HG02571 (cell line): Measurements from ENCODE around the gene FLT3LG.
A peak's percentile ranks its signal among the peaks of the same experiment; 100 is the strongest.

Experiments
- ATAC-seq: cut with Tn5 transposase; IDR thresholded peaks from one replicate; pipeline ENCODE4 v1.9.1; 2021; ENCODE audit warnings: mild to moderate bottlenecking, moderate library complexity; ENCODE audit not compliant: unreplicated experiment

Gene FLT3LG

GRCh38 chr19:49487277-49488045, 13.4 kb downstream of the FLT3LG start, which contains the start of gene RPL13A:
Gene RPL13A, plus strand, starts transcription at chr19:49487608. Its CDS starts 22 bp downstream, at chr19:49487630.
- peak; percentile 75 for ATAC-seq

DNA sequence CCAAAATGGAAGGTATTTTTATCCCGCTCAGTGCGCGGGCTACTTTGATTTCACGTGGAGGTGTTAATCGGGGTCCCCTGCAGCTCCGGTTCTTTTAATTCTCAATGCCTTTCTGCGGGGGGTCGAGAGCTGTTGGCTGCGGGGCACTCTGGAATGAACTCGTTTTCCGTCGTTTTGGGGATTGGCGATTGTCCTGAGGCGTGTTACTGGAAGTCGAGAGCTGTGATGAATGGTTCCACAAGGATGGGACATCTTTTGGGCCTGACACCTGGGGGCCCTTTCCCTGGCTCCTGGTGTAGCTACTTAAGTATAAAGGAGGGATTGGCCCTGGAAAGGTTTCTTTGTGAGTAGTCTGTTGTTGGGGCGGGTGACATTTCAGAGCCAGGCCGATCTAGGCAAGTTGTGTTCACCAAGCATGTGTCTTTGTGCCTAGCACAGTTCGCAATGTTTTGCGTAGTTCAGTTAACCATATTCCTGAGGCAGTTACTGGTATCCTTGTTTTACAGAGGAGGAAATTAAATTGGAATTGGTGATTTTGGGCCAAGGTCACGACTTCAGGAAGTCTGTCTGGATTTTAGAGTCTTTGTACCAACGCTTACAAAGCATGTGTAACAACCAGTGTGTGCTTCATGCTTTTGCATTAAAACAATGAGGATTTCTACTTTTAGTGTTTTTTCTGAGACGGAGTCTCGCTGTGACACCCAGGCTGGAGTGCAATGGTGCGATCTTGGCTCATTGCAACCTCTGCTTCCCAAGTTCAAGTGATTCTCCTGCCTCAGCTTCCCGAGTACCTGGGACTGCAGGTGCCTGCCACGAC, 14.2 kb downstream of the FLT3LG start:
- ATAC-seq = no peak

DNA sequence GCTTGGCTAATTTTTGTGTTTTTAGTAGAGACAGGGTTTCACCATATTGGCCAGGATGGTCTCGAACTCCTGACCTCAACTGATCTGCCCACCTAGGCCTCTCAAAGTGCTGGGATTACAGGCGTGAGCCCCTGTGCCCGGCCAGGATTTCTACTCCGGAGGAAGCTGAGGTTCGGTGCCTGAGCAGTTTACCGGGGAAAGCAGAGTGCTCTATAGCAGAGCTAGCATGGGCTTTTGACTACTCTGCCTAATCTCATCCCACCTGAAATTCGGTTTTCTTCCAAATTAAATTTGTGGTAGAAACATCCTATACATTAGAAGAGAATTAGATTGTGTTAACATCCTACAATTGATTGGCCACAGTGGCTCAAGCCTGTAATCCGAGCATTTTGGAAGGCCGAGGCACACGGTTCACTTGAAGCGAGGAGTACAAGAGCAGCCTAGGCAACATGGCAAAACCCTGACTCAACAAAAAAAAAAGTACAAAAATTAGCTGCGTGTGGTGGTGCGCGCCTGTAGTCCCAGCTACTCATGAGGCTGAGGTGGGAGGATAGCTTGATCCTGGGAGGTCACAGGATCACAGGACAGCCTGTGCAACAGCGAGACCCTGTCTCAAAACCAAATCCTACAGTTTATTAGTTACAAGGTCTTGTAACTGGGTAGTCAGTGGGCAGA, 15.0 kb downstream of the FLT3LG start:
- ATAC-seq = no peak

DNA sequence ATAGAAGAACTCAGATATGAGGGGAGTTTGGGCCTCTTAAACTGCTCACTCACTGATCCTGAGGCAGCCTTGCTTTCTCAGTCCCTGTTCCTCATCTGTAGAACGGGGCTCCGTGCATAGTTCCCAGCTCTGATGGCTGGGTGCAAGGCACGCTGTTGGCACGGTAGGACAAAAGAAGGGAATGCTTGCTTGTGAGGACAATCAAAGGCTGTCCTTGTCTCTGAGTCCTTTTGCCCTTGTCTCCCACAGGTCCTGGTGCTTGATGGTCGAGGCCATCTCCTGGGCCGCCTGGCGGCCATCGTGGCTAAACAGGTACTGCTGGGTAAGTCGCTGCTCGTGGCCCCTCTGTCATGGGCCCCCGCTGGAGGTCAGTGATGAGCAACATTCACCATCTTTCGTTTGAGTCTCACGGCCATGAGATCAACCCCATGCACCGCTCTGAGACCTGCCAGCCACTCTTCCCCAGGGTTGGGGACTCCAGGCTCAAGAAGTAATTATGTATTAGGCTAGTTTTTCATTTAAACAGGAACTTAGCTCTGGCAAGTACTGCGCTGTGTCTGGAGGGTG, 15.7 kb downstream of the FLT3LG start:
- no peak for ATAC-seq

GRCh38 chr19:49490287-49491029, 16.4 kb downstream of the FLT3LG start:
- ATAC-seq = no peak

DNA sequence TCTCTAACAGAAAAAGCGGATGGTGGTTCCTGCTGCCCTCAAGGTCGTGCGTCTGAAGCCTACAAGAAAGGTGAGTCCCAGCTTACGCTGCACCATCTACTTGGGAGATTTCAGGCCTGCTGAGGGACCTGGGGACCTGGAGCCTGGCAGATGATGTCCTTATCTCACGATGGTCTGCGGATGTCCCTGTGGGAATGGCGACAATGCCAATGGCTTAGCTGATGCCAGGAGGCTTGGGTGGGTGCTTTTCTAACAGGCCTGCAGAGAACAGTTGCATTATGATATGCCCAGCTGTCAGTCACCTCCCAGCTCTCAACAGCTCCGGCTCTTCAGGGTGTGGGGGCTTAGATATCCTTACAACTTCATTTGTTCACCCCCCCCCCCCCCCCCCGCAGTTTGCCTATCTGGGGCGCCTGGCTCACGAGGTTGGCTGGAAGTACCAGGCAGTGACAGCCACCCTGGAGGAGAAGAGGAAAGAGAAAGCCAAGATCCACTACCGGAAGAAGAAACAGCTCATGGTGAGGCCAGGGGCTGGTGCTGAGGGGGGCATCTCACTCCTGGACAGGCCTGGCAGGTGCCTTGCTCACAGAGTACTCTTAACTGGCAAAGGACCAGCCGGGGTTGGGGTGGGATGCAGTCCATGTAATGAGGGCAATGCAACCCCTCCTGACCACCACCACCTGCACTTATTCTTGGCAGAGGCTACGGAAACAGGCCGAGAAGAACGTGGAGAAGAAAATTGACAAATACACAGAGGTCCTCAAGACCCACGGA, 17.2 kb downstream of the FLT3LG start:
- ATAC-seq = no peak

GRCh38 chr19:49491804-49492572, 18.0 kb downstream of the FLT3LG start:
- no peak for ATAC-seq

GRCh38 chr19:49492573-49493405, 18.8 kb downstream of the FLT3LG start:
- no peak for ATAC-seq

- no peak for ATAC-seq
These were observed 22.6 kb downstream of the FLT3LG start for GRCh38 chr19:49496574-49497008.

DNA sequence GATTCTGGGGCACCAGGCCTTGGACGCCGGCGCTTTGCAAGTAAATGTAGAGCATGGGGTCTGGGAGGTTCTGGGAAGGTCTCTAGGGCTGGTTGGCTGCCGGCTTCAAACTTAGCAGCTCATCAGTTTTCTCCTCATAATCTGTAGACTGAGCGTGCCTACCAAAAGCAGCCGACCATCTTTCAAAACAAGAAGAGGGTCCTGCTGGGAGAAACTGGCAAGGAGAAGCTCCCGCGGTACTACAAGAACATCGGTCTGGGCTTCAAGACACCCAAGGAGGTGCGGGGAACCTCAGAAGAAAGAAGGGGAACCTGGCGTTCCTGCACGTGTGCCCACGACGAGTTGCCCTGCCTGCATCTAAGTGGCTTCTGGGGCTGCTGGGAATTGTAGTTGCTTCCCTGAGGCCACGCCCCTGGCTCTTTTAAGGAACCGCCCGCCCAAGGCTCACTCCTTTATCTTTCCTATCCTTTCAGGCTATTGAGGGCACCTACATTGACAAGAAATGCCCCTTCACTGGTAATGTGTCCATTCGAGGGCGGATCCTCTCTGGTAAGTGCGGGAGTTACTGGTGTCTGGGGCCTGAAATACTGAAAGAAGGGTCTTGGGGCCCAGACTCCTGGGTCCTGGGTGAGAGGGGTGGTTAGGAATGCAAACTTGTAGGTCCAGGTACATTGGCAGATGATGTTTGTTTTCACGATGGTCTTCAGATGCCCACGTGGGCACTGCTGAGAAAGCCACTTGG, 23.2 kb downstream of the FLT3LG start:
- ATAC-seq = no peak

- no peak for ATAC-seq
These were observed 23.7 kb downstream of the FLT3LG start for GRCh38 chr19:49497789-49498103.

GRCh38 chr19:49498475-49498874, 24.5 kb downstream of the FLT3LG start:
- ATAC-seq = no peak

DNA sequence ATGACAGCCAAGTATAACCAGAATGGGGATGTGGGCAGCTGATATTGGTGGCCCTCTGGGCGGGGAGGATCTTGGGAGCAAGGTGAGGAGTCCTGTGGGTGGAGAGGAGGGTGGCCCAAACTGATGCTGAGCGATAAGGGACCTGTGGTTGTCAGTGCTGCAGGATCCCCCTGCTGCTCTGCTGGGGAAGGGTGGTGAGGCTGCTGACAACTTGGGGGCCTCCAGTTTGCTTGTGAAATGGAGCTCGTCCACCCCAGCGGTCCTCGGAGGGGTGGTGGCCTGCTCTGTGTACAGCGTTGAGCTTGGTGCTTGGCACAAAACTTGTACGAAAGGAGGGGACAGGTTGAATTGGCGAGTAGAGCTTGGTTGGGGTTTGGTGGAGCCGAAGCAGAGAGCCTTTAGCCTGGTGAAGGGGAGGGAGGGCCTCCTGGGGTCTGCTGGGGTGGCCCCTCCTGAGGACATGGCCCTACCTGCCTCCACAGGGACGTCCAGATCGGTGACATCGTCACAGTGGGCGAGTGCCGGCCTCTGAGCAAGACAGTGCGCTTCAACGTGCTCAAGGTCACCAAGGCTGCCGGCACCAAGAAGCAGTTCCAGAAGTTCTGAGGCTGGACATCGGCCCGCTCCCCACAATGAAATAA, 25.1 kb downstream of the FLT3LG start:
- no peak for ATAC-seq

DNA sequence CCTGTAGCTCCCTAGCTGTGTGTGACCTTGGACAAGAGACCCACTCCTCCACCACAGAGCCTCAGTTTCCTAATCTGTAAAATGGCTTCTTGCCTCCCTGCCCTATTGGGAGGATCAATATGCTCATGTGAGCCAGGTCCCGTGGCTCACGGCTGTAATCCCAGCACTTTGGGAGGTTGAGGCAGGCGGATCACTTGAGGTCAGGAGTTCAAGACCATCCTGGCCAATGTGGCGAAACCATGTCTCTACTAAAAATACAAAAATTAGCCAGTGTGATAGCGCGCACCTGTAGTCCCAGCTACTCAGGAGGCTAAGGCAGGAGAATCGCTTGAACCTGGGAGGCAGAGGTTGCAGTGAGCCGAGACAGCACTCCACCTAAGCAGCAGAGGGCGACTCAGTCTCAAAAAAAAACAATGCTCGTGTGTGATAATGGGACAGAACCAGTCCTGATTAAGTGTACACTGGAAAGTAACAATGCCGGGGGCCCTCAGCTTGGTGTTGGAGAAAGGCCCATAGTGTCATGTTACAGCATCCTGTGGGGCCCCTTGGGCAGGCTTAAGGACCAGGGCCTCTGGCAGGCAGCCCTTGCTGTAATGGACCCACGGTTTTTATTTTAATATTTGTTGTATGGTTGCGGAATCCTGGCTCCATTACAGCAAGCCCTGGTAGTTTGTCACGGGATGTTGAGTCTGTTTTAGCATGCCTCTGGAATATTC, 29.0 kb downstream of the FLT3LG start:
- no peak for ATAC-seq

DNA sequence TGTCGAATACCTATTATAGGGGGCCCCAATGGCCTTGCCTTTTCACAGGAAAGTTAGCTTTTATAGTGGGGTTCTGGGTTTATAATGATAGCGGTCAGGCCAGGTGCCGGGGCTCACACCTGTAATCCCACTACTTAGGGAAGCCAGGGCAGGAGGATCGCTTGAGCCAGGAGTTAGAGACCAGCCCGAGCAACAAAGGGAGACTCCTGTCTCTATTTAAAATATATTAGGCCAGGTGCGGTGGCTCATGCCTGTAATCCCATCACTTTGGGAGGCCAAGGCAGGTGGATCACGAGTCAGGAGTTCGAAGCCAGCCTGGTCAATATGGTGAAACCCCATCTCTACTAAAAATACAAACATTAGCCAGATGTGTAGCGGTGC, 29.6 kb downstream of the FLT3LG start:
- no peak for ATAC-seq

DNA sequence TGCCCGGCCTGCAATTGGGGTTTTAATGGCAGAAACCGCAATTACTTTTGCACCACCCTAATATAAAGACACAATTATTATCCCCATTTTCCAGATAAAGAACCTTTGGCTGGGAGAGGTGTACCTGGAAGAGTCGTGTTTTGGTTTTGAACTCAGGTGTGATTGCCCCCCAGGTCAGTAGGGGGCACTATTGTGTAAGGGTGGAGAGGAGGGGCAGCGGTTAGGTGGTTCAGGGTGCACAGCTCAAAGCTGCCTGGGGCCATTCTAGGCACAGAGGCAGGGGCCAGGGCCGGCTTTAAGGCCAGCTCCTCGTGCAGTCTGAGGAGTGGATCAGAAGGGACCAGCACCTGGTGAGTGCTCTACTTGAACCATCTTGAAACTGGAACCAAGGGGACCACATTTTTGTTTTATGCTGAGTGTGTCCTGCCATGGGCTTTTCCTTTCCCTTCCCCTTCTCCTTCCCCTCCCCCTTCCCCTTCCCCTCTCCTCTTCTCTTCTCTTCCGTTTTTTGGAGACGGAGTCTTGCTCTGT, 32.6 kb downstream of the FLT3LG start:
- no peak for ATAC-seq
